Stimulated activated CD8-positive, alpha-beta memory T cell treated with anti-CD3 and anti-CD28 coated beads, Interleukin-12 subunit alpha, Interleukin-12 subunit beta, amount 100 ng/mL, for 4 hours (primary cell): ENCODE results near the gene SLC25A2.

ENCODE experiments used
- DNase-seq: peaks from one replicate; pipeline ENCODE4 v3.0.0-alpha.2; 2020; ENCODE audit warnings: low read depth

Gene SLC25A2

GRCh38 chr5:141313711-141314110, 9.9 kb upstream of the SLC25A2 start:
- no peak for DNase-seq

- DNase-seq = no peak
These were observed 2.8 kb upstream of the SLC25A2 start for GRCh38 chr5:141306630-141307029.

- no peak for DNase-seq
These were observed 5.5 kb downstream of the SLC25A2 start for GRCh38 chr5:141298376-141298775.

GRCh38 chr5:141272906-141273305, 30.9 kb downstream of the SLC25A2 start:
- no peak for DNase-seq

- DNase-seq = no peak
These were observed 34.7 kb downstream of the SLC25A2 start for GRCh38 chr5:141269195-141269594.

GRCh38 chr5:141261238-141261546, 42.7 kb downstream of the SLC25A2 start:
- DNase-seq = no peak

- DNase-seq = no peak
These were observed 43.2 kb downstream of the SLC25A2 start for GRCh38 chr5:141260458-141261237.

- no peak for DNase-seq
These were observed 44.9 kb downstream of the SLC25A2 start for GRCh38 chr5:141258948-141259347.

- no peak for DNase-seq
These were observed 45.4 kb downstream of the SLC25A2 start for GRCh38 chr5:141258464-141258863.
